Heart left ventricle (tissue), 13 donors: ENCODE measurements around the gene KLHL35.

Source experiments
- CTCF ChIP-seq, 12 donors: fragments of 200-600 bp; sonication (generic) in 4 of 12; IDR thresholded peaks; one replicate each; pipeline versions ENCODE4 v1.5.0 to v1.8.0; 2018 to 2022; ENCODE audit warnings: antibody characterized with exemption in 12 of 12, mild to moderate bottlenecking in 5 of 12
- POLR2A ChIP-seq, 2 donors: fragments of 450-650 bp; IDR thresholded peaks; one replicate each; pipeline ENCODE4 v1.6.1; 2017; ENCODE audit warnings: antibody characterized with exemption in 2 of 2, mild to moderate bottlenecking in 2 of 2, moderate library complexity in 2 of 2
- donor health status: ischemic (EF 13 %, LVEDD 7.1; RV severe dilation, severe dysfunction).
- donor health status: DM: no; HTN: yes; CAD: no.
- donor health status: DM: no; HTN: no; CAD: no.
- donor health status: ischemic (EF 25% LVEDD 6.9; RV normal size, moderate dysfunction).
- donor health status: ischemic (EF 25% LVEDD 5.7; RV mildly dilated, moderate dysfunction).
- donor health status: ischemic (EF 35%, LVEDD 5.7; RV mildly dilated, moderate dysfunction).
- donor health status: nonischemic (EF 11% LVEDD 7.7; RV severe dilation, severe dysfunction).
- donor health status: DM: yes; HTN: yes; CAD: no.
- donor health status: PGD.
- donor health status: ischemic (EF 29% LVEDD 5.4; RV normal size, mild dysfunction).
- donor health status: nonischemic (EF 23%, LVEDD 6.1; RV moderate dilation, normal function).

GRCh38 chr11:75434051-75434450, 1.0 kb upstream of the KLHL35 start:
- TF ChIP-seq POLR2A (IDR thresholded peaks at IDR 0.05) = no peak
- TF ChIP-seq CTCF (IDR thresholded peaks at IDR 0.05) = no peak
